Thymus (tissue), 11 donors: ENCODE measurements around the gene KCNJ12. TPM values are rescaled to one million over a fixed set of nuclear protein-coding genes. Genes with fewer than 3 reads are reported as not detected.
"Not testable (repeated sequence)": the region's sequence is repeated elsewhere in the genome, so short reads cannot be mapped to it uniquely, and the experiment has no call there.

Experiments
- DNase-seq, 9 donors: peaks; one replicate each; pipeline ENCODE4 v3.0.0-alpha.2; 2013; ENCODE audit warnings: low spot score in 9 of 9, low read depth in 6 of 9, missing footprints in 1 of 9
- H3K27ac ChIP-seq, 2 donors: one replicate each; pipeline ENCODE4 v1.5.1; 2013; ENCODE audit warnings: control low read depth in 1 of 2, low read depth in 1 of 2, low read length in 1 of 2, mild to moderate bottlenecking in 1 of 2, moderate library complexity in 1 of 2
- H3K27me3 ChIP-seq, 2 donors: one replicate each; pipeline ENCODE4 v1.5.1; 2013; ENCODE audit warnings: low read length in 1 of 2; ENCODE audit not compliant: control insufficient read depth in 2 of 2, insufficient read depth in 1 of 2
- H3K36me3 ChIP-seq, 2 donors: one replicate each; pipeline ENCODE4 v1.5.1; 2013; ENCODE audit warnings: low read length in 1 of 2, mild to moderate bottlenecking in 1 of 2, moderate library complexity in 1 of 2; ENCODE audit not compliant: control insufficient read depth in 2 of 2, insufficient read depth in 2 of 2
- H3K4me1 ChIP-seq, 2 donors: one replicate each; pipeline ENCODE4 v1.5.1; 2013; ENCODE audit warnings: low read length in 2 of 2; ENCODE audit not compliant: control insufficient read depth in 2 of 2, insufficient read depth in 2 of 2
- H3K4me3 ChIP-seq, 2 donors: one replicate each; pipeline ENCODE4 v1.5.1; 2013; ENCODE audit warnings: low read length in 2 of 2, control low read depth in 1 of 2, mild to moderate bottlenecking in 1 of 2
- H3K9me3 ChIP-seq, 2 donors: one replicate each; pipeline ENCODE4 v1.5.1; 2013; ENCODE audit warnings: low read length in 1 of 2, mild to moderate bottlenecking in 1 of 2; ENCODE audit not compliant: control insufficient read depth in 2 of 2, insufficient read depth in 1 of 2
- WGBS: extraction: QIAGEN DNeasy Blood & Tissue Kit; methylation state at CpG from one replicate; pipeline ENCODE4 v1.1.7; 2013; 5-methylcytosine and 5-hydroxymethylcytosine counted together
- polyA plus RNA-seq: library from polyadenylated mRNA; stranded (reverse); fragments of 200-250 nt; gene quantifications from one replicate; pipeline ENCODE4 v1.2.3, GENCODE V29; 2013
- total RNA-seq: library from RNA; stranded (reverse); fragments of 120-200 nt; gene quantifications from one replicate; pipeline ENCODE4 v1.2.4, GENCODE V29; 2013
- donor health status: healthy.

The KCNJ12 gene
- total and polyA plus RNA-seq, 2 donors = 0.37 to 0.85 TPM

DNA sequence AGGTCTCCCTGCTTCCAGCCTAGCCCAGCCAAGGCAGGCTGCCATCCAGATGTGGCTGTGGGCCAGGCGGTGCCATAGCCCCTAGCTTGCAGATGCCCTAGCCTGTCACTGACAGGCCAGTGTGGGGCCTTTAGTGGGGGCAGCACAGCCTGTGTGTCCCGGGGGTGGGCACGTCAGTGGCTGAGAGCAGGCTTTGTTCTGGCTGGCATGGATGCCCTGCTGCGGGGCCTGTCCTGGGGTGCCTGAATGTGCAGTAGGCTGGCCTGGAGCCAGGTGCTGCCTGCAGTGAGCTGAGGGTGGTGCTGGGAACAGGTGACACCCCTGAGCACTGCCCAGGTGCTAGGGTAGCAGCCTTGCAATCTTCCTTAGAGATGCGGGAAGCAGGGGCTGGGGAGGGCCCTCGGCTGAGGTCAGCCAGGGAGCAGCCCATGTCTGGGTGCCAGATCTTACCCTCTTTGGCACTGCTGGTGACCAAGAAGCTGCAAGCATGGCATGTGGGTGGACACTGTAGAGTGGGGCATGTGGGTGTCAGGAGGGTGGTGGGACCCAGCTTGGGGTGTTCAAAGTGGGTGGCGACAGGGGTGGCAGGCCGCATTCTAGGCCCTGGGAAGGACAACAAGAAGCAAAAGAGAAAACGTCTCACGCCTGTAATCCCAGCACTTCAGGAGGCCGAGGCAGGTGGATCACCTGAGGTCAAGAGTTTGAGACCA, 37.6 kb downstream of the KCNJ12 start:
- not testable (repeated sequence) for H3K27me3 ChIP-seq, H3K9me3 ChIP-seq, H3K4me3 ChIP-seq, DNase-seq, H3K36me3 ChIP-seq
- Histone ChIP-seq H3K27ac (peak overlapping the region in 1 of 2 donors; percentile 57), H3K4me1 (peaks cover 0 to 25% of the 10 kb centered on the region in 2 donors)
- WGBS = 76% methylated on average over 7 of the region's 11 CpGs

DNA sequence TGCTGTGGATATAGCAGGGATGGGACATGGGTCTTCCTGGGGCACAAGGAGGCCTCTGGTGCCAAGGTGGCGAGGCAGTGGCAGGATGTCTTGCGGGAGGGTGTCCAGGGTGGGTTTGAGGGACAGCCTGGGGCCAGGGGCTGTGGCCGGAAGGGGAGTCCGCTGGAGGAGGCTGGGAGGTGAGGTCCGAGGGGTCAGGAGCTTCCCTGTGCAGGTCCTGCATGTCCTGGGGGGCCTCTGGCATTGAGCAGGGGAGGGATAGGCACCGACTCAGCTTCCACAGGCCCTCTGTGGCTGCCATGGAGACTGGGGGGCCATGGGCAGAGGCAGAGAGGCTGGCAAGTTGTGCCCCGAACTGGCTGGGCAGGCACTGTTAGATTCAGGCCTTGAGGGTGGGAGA, 38.5 kb downstream of the KCNJ12 start:
- H3K27ac ChIP-seq, H3K9me3 ChIP-seq, H3K4me3 ChIP-seq, DNase-seq, H3K27me3 ChIP-seq, H3K36me3 ChIP-seq: not testable (repeated sequence)
- 80% methylated on average over 7 of the region's 7 CpGs for WGBS
- peaks cover 4 to 31% of the 10 kb centered on the region in 2 donors for H3K4me1 ChIP-seq

DNA sequence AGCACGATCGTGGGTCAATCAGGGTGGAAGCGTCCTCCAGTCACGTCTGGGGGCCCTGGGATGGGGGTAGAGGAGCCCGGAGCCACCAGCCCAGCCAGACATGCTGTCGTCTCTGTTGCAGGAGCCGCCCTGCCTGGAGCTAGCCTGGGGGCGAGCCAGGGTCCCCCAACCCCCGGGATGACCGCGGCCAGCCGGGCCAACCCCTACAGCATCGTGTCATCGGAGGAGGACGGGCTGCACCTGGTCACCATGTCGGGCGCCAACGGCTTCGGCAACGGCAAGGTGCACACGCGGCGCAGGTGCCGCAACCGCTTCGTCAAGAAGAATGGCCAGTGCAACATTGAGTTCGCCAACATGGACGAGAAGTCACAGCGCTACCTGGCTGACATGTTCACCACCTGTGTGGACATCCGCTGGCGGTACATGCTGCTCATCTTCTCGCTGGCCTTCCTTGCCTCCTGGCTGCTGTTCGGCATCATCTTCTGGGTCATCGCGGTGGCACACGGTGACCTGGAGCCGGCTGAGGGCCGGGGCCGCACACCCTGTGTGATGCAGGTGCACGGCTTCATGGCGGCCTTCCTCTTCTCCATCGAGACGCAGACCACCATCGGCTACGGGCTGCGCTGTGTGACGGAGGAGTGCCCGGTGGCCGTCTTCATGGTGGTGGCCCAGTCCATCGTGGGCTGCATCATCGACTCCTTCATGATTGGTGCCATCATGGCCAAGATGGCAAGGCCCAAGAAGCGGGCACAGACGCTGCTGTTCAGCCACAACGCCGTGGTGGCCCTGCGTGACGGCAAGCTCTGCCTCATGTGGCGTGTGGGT, 39.2 kb downstream of the KCNJ12 start:
- H3K9me3 ChIP-seq, H3K4me3 ChIP-seq, H3K27me3 ChIP-seq, H3K27ac ChIP-seq, DNase-seq, H3K36me3 ChIP-seq: not testable (repeated sequence)
- 88% methylated on average over 57 of the region's 58 CpGs for WGBS
- peaks cover 9 to 37% of the 10 kb centered on the region in 2 donors for H3K4me1 ChIP-seq

DNA sequence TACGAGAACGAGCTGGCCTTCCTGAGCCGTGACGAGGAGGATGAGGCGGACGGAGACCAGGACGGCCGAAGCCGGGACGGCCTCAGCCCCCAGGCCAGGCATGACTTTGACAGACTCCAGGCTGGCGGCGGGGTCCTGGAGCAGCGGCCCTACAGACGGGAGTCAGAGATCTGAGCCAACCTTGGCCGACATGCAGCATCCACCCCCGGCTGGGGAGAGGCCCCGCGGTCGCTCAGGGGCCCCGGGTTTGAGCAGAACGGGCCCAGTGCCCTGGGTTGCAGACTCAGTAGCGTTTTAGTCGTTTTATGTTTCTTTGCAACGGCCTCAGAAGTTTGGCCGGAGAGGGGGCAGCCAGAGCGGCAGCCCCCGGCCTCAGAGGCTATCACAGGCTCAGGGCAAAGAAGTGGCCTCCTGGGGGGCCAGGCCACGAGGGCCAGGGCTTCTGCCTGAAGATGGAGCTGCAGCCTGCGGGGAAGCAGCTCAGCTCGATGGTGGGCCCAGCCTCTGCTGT, 40.4 kb downstream of the KCNJ12 start:
- not testable (repeated sequence) for H3K36me3 ChIP-seq, H3K9me3 ChIP-seq, DNase-seq, H3K27ac ChIP-seq, H3K27me3 ChIP-seq, H3K4me3 ChIP-seq
- WGBS = 84% methylated on average over 30 of the region's 30 CpGs
- H3K4me1 ChIP-seq = peaks cover 9 to 42% of the 10 kb centered on the region in 2 donors

DNA sequence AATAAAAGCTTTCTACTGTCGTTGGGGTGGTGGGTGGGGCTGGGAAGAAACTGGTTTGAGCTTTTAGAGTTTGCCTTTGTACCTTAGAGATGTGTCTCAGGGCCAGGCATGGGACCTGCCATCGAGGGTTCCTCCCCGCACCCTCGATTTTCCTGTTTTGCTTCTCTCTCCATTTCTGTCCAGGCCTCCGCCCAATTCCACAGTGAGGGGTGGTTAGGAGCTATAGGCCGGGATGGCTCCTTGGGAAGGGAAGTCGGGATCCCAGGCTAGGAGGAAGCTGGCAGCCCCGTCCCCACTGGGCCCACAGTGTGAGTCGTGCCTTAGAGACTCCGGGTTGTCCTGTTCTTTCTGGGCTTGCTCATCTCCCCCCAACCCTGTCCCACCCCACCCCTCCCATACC, 41.2 kb downstream of the KCNJ12 start:
- not testable (repeated sequence) for H3K4me3 ChIP-seq, H3K27me3 ChIP-seq, H3K27ac ChIP-seq, DNase-seq, H3K9me3 ChIP-seq, H3K36me3 ChIP-seq
- WGBS = 92% methylated on average over 10 of the region's 10 CpGs
- peaks cover 9 to 42% of the 10 kb centered on the region in 2 donors for H3K4me1 ChIP-seq

GRCh38 chr17:21417921-21418320, 41.8 kb downstream of the KCNJ12 start:
- H3K4me3 ChIP-seq = no peak overlapping the region
- no peak overlapping the region for H3K27ac ChIP-seq
- no peaks in the 10 kb centered on the region for H3K36me3 ChIP-seq
- H3K9me3 ChIP-seq = no peaks in the 10 kb centered on the region
- WGBS = 96% methylated on average over 9 of the region's 9 CpGs
- DNase-seq = no peak
- H3K27me3 ChIP-seq = no peaks in the 10 kb centered on the region
- peaks cover 9 to 40% of the 10 kb centered on the region in 2 donors for H3K4me1 ChIP-seq

GRCh38 chr17:21418446-21419298, 42.5 kb downstream of the KCNJ12 start:
- WGBS = 84% methylated on average over 21 of the region's 21 CpGs
- H3K36me3 ChIP-seq = no peaks in the 10 kb centered on the region
- H3K9me3 ChIP-seq = no peaks in the 10 kb centered on the region
- H3K27ac ChIP-seq = peak overlapping the region in 1 of 2 donors; percentile 89
- H3K4me1 ChIP-seq = peaks cover 9 to 37% of the 10 kb centered on the region in 2 donors
- DNase-seq = peak in 4 of 9 donors; percentile 9 to 50 (median 34)
- H3K27me3 ChIP-seq = no peaks in the 10 kb centered on the region
- no peak overlapping the region for H3K4me3 ChIP-seq

DNA sequence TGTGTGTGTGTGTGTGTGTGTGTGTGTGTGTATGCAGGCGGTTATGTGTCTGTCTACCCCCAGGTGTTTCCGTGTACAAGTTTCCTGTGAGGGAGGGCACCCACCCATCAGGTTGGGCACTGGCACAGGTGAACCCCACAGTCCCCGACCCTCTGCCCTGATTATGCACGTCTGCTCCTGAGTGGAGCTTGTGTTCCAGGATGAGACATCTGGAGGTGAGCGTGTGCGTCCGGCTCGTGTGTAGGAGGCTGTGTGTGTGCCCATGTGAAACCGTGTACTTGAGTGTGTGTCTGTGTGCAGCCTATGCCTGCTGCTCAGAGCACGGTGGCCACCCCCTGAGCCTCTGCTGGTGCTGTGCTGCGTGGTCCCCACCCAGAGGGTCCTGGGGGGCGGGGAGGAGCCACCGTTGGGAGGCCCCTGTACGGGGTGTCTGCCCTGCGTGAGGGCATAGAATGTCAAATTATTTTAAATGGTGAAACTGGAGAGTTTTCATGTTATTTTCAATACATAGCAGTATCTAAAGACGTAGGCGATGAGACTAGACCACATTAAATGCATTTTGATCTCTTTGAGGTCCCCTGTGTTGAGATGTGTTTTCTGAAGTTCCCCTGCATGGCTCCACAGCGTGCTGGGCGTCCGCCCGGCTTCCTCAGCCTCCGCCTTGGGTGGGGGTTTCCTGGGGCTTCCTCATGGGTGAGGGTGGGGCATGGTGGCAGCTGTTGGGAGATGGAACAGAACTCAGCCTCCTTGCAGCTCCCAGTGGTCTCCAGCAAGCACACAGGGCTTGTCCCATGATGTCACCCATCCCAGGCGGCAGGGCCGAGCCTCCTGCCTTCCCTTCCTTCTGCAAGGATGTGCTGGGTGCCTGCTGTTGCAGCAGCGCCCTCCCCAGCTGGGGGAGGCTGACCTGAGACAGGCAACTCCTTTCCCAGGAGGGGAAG, 43.4 kb downstream of the KCNJ12 start:
- WGBS = 57% methylated on average over 25 of the region's 25 CpGs
- Histone ChIP-seq H3K36me3 (no peaks in the 10 kb centered on the region), H3K4me1 (peaks cover 9 to 34% of the 10 kb centered on the region in 2 donors), H3K27ac (peak overlapping the region in 1 of 2 donors; percentile 89), H3K27me3 (no peaks in the 10 kb centered on the region), H3K4me3 (peak overlapping the region in 1 of 2 donors; percentile 5), H3K9me3 (no peaks in the 10 kb centered on the region)
- DNase-seq = peak; percentile 29 to 83 (median 44)
